Right atrium auricular region (tissue), 2 donors: ENCODE data around the gene CRHR1. TPM values are rescaled to one million over a fixed set of nuclear protein-coding genes. Genes with fewer than 3 reads are reported as not detected.

Experiments used
- DNase-seq: peaks from one replicate; pipeline ENCODE4 v3.0.0-alpha.2; 2019; ENCODE audit warnings: low spot score
- H3K27ac ChIP-seq, 2 donors: fragments of 200-600 bp; sonication (generic); 1 replicate in 1 of 2; 2 replicates in 1 of 2; pipeline ENCODE4 v1.5.1; 2016 to 2019
- H3K27me3 ChIP-seq, 2 donors: fragments of 200-600 bp; sonication (generic); one replicate each; pipeline versions ENCODE4 v1.5.1 to v1.6.0; 2017 to 2019
- H3K36me3 ChIP-seq: fragments of 200-600 bp; sonication (generic); one replicate; pipeline ENCODE4 v1.5.1; 2016
- H3K4me1 ChIP-seq, 2 donors: fragments of 200-600 bp; sonication (generic); one replicate each; pipeline versions ENCODE4 v1.5.1 to v1.6.0; 2017 to 2019
- H3K4me3 ChIP-seq, 2 donors: fragments of 200-600 bp; sonication (generic); 1 replicate in 1 of 2; 2 replicates in 1 of 2; pipeline ENCODE4 v1.5.1; 2017 to 2019; ENCODE audit warnings: mild to moderate bottlenecking in 1 of 2, moderate library complexity in 1 of 2
- H3K9me3 ChIP-seq, 2 donors: fragments of 200-600 bp; sonication (generic); one replicate each; pipeline ENCODE4 v1.5.1; 2019
- CTCF ChIP-seq, 2 donors: fragments of 200-600 bp; sonication (generic); IDR thresholded peaks; one replicate each; pipeline ENCODE4 v1.5.1; 2019; ENCODE audit warnings: antibody characterized with exemption in 2 of 2
- total RNA-seq, 2 donors: library from RNA; depleted of rRNA; stranded (reverse); fragments of >200 nt; gene quantifications; one replicate each; pipeline ENCODE4 v1.1.0, GENCODE V29; 2016

CRHR1 gene
- total RNA-seq, 2 donors from 2014 or later: not detected

- Histone ChIP-seq H3K4me1 (no peaks in the 10 kb centered on the region), H3K4me3 (no peak overlapping the region), H3K36me3 (no peaks in the 10 kb centered on the region), H3K27ac (no peak overlapping the region), H3K27me3 (no peaks in the 10 kb centered on the region), H3K9me3 (no peaks in the 10 kb centered on the region)
- DNase-seq: no peak
- no peak for TF ChIP-seq CTCF (IDR thresholded peaks at IDR 0.05)
Observed at GRCh38 chr17:45843722-45844121, 59.6 kb downstream of the CRHR1 start.

- Histone ChIP-seq H3K27me3 (no peaks in the 10 kb centered on the region), H3K4me1 (no peaks in the 10 kb centered on the region), H3K9me3 (no peaks in the 10 kb centered on the region), H3K27ac (no peak within 1 kb of the TSS), H3K4me3 (no peak within 1 kb of the TSS), H3K36me3 (no peaks in the 10 kb centered on the region)
- no peak for DNase-seq
- no peak for TF ChIP-seq CTCF (IDR thresholded peaks at IDR 0.05)
Observed at GRCh38 chr17:45844695-45845375, 60.7 kb downstream of the CRHR1 start, which contains the start of gene SPPL2C. Gene SPPL2C, plus strand, starts transcription at chr17:45844881. Its CDS starts 26 bp downstream, at chr17:45844907.

DNA sequence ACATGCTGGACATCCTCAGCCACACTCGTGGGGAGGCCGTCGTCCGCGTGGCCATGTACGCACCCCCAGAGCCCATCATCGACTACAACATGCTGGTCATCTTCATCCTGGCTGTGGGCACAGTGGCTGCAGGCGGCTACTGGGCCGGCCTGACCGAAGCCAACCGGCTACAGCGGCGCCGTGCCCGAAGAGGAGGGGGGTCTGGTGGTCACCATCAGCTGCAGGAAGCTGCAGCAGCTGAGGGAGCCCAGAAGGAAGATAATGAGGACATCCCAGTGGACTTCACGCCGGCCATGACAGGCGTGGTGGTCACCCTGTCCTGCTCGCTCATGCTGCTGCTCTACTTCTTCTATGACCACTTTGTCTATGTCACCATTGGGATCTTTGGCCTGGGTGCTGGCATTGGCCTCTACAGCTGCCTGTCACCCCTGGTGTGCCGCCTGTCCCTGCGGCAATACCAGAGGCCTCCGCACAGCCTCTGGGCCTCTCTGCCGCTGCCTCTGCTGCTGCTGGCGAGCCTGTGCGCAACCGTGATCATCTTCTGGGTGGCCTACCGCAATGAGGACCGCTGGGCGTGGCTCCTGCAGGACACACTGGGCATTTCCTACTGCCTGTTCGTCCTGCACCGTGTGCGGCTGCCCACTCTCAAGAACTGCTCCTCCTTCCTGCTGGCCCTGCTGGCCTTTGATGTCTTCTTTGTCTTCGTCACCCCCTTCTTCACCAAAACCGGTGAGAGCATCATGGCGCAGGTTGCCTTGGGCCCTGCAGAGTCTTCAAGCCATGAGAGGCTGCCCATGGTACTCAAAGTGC, 61.5 kb downstream of the CRHR1 start:
- no peaks in the 10 kb centered on the region for H3K27me3 ChIP-seq
- TF ChIP-seq CTCF (IDR thresholded peaks at IDR 0.05): no peak

GRCh38 chr17:45846223-45846622, 62.1 kb downstream of the CRHR1 start:
- Histone ChIP-seq H3K27me3 (no peaks in the 10 kb centered on the region), H3K36me3 (no peaks in the 10 kb centered on the region), H3K9me3 (no peaks in the 10 kb centered on the region), H3K27ac (no peak overlapping the region), H3K4me3 (no peak overlapping the region), H3K4me1 (no peaks in the 10 kb centered on the region)
- no peak for DNase-seq
- no peak for TF ChIP-seq CTCF (IDR thresholded peaks at IDR 0.05)

More for the DNA sequence above, 61.5 kb downstream of the CRHR1 start:
- no peak overlapping the region for H3K4me3 ChIP-seq
- no peaks in the 10 kb centered on the region for H3K36me3 ChIP-seq
- no peaks in the 10 kb centered on the region for H3K4me1 ChIP-seq
- no peak for DNase-seq
- no peaks in the 10 kb centered on the region for H3K9me3 ChIP-seq
- H3K27ac ChIP-seq: no peak overlapping the region

DNA sequence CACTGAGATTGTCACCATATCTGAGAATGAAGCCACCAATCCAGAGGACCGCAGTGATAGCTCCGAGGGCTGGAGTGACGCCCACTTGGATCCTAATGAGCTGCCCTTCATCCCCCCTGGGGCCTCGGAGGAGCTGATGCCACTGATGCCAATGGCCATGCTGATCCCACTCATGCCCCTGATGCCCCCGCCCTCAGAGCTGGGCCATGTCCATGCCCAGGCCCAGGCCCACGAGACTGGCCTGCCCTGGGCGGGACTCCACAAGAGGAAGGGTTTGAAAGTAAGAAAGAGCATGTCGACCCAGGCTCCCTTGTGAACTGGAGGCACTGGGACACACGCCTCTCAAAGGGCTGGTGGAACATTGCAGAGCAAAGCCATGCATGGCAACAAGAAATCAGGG, 62.5 kb downstream of the CRHR1 start:
- Histone ChIP-seq H3K4me3 (no peak overlapping the region), H3K4me1 (no peaks in the 10 kb centered on the region), H3K9me3 (no peaks in the 10 kb centered on the region), H3K27me3 (no peaks in the 10 kb centered on the region), H3K36me3 (no peaks in the 10 kb centered on the region), H3K27ac (no peak overlapping the region)
- DNase-seq: no peak
- TF ChIP-seq CTCF (IDR thresholded peaks at IDR 0.05): no peak
